NCI-H2196 (cell line): ENCODE measurements around the gene WDR36.

Experiments used
- DNase-seq: peaks from one replicate; lab custom pipeline; 2025; ENCODE audit not compliant: unreplicated experiment; lab: John Stamatoyannopoulos, UW

Gene WDR36

DNA sequence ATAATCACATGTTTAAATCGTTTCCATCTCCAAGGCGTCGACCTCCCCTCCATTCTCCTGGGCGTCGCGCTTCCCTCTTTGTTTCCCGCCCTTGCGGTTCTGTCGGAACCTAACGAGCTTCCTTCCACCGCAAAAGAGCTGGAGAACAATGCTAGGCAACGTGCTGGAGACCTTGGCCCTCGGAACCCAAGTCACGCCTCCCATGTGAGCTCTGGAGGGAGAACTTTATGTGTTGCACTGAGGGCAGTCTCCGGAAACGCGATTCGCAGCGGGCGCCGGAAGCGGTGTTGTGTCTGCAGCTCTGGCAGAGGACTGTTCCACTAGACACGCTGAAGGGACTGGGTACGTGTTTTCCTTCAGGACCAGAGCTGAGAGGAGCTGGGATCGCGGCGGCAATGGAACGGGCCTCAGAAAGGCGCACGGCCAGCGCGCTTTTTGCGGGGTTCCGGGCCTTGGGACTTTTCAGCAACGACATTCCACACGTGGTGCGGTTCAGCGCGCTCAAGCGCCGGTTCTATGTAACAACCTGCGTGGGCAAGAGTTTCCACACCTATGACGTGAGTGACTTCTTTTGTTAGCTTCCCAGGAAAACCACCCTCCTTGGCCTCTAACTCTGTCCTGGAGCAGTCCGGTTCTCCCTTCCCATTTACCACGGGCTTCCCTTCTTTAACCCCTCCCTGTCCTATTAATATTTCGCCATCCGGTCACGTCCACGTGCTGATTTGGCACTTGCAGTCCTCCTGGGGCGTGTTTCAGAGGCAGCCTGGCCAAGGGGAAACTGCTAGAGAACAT is at the start of gene WDR36:
WDR36 (plus strand) TSS at position 287 of the 792 bp plus-strand sequence; CDS start at position 396, 109 bp downstream.
- peak; percentile 93 for DNase-seq

DNA sequence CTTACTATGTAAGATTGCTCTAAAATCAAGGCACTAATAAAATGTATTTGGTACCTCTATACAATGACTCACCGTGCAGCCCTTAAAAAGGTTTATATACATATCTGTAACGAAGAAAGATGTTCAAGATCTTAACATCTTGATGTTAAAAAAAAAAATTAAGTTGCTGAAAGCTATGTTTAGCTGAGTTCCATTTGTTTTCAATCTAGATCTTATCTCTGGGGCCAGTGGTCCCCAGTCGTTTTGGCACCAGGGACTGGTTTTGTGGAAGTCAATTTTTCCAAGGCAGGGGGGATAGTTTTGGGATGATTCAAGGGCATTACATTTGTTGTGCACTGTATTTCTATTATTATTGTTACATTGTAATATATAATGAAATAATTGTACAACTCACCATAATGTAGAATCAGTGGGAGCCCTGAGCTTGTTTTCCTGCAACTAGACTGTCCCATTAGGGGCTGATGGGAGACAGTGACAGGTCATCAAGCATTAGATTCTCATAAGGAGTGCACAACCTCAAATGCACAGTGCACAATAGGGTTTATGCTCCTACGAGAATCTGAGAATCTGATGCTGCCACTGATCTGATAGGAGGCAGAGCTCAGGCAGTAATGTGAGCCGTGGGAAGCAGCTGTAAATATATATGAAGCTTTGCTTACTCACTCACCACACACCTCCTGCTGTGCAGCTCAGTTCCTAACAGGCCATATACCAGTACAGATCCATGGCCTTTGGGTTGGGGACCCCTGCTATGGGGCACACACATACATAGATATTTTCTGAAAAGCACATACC is 48.2 kb upstream of the WDR36 start:
- no peak for DNase-seq

DNA sequence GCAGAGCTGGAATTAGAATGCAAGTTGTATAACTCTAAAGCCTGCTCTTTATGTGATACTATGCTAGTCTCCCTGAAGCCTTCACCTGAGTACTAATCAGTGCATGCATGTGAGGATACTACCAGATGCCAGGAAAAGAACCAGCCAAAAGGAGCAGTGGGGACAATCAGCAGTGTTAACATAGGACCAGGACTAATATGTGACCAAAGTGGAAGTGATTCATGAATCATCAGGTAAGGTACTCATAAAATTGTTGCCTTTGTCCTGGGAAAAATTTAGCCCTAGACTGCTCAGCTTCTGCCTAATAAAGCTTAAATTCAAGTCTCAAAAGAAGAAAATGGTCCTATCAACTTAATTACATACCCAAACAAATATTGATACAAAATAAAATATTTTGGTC is 34.1 kb upstream of the WDR36 start:
- no peak for DNase-seq

DNA sequence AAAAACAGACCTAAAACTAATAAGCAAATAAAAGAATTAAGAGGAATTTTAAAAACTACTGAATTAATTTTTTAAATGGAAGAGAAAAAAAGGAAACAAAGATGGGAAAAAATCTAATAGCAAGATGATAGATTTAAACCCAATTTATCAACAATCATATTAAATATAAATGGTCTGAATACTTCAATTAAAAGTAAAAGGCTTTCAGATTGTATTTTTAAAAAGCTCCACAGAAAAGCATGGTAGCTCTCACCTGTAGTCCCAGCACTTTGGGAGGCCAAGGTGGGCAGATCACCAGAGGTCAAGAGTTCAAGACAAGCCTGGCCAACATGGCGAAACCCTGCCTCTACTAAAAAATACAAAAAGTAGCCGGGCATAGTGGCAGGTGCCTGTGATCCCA is 32.0 kb upstream of the WDR36 start:
- no peak for DNase-seq

DNA sequence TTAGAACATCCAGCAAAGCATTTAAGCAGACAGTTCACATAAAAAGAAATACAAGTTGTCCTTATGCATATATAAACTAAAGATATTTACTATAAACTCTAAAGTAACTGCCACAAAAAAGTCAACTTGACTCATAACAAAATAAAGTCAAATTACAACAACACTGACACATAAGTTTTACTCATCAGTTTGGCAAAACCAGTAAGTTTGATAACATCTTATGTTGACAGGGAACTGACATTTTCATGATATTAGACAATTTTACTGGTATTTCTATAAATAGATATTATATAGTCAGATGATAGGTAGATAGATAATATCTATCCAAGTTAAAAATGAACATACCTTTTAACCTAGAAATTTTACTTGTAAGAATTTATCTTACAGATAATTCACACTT is 30.5 kb upstream of the WDR36 start:
- DNase-seq: no peak

DNA sequence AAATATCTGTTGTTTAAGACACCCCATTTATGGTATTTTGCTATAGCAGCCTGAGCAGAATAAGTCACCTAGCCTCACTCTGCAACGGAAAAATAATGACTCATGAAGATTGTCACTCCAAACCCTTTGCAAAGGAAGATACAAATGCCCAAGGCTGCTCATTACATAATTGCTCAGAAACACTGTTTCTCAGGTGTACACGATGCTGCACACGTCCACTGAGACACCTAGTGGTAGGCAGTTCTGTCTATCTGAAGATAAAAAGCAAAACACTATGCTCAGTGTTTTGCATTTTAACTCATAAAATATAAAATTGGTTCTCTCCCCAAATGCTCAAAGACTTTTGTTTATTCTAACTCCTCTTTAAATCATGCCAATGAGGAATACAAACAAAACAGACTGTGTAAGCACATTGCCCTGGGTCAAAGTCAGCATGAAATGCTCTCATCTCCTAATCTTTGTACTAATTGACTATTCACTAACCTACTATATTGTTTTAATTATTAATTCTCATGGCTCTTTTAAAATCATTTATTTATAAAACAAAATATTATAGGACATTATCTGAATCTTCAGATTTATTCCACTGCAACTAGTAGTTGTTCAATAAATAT is 28.3 kb upstream of the WDR36 start:
- no peak for DNase-seq

DNA sequence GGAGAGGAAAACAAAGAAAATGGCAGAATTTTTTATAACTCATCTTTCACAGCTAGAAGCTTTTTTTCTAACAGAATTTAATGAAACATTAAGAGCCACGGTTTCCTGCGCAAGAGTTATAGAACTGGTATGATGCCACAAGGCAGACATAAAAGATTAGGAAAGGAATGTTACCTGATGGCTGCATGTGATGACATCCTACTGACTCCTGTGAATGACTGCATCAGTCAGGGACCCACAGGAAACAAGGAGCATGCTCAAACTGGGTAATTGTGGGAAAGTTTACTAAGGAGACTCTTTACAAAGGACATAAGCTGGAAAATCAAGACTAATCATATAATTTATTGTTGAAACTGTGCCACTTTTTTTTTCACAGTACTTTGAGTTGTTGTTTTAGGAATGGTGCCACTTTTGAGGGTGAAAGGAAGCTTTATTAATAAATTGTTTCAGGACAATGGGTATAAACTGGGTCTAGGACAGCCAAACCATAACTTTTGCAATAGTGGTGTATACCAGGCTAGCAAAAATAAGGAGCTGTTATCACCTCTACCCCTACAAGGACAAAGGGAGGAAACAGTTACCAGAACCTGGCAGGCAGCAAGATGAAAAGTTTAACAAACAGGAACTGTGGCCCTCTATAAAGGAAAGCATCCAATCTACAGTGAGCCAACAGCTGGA is 25.7 kb upstream of the WDR36 start:
- DNase-seq: no peak

DNA sequence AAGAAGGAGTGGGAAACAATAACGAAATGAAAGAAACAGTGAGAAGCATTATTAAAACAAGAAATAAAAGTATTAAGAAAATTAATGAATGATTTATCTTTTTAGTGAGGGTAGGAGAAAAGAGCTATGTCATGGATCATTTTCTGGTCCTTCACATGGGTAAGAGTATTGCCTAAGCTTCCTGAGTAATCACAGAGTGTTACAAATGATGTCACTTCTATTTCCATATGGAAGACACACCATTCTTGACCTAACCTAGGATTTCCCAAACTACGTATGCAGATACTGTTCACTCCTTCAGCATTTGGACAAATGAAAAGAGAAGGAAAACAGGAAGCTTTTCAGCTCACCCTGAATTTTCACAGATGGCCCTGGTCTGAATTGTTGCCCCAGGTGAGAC is 23.9 kb upstream of the WDR36 start:
- DNase-seq: no peak

DNA sequence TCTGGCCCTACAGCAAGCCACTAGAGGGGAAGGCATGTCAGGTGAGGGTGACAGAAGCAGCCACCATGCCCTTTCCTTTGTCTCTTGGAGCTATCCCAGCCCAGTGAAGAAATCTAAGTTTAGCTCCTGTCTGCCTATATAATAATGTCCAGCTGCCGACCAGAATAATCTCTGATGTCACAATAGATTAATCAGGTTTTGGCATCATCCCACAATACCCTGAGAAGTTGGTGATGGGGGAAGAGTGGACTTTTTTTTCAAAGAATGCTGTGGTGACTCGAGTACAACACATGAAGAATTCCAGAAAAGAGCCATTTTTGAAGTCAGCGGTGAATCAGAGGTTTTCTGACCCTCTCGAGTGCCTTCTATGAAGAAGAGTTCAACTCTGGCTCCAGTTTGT is 22.3 kb upstream of the WDR36 start:
- DNase-seq: no peak

DNA sequence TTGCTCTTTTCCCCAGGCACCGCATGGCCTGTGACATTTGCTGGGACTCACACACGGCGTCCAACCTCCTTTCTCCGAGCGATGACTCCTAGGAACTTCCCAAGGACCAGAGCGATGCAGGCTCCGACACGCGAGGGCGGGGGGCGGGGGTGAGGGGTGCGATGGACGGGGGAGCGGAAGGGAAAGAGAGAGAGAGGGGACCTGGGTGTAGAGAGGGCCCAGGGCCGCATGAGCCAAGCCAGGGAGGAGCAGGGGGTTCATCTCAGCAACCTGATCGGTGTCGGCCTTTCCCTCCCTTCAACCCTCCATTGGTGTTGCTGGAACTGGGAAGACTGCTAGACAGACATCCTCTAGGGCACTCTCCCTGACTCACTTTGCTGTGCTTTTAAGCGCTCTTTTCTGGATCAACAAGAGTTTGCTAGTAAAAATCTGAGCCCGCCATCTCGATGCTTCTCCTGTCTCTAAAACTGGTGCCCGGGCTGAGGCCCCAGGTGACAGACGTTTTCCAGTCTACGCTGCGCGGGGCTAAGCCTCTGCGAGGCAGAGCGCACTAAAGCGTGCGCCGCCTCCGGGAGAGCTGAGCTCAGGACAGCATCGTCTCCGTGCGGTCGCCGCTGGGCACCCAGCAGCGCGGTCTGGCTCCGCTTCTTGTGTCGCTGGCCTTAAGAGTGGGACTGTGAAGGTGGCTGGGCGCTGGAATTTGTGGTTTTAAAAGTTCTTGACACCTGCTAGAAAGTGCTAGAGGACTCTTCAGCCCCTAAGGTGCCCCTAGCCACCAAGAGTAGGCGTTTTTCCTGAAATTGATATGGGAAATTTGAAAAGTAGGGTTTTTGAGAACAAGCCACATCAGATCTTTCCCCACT is 21.6 kb upstream of the WDR36 start:
- DNase-seq: no peak

DNA sequence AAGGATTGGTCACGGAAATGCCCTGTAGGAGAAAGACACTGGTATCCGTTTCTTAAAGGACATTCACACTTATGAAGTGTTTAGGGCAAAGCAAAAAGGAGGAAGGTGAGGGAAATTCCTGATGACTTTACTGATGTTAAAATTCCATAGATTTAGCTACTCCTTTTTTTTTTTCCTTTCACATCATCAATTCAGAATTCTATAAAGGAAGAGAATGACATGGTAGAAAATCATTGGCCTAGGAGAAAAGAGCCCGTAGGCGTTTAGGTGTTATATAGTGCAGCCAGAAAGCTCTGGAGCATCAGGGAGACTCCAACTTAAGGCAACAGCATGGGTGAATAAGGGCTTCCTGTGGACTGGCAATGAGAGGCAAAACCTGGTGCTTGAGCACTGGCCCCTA is 20.7 kb upstream of the WDR36 start, which contains the start of gene TSLP:
TSLP (plus strand) TSS at position 301 of the 400 bp plus-strand sequence. CDS start 178 bp downstream, outside the sequence.
- no peak for DNase-seq

DNA sequence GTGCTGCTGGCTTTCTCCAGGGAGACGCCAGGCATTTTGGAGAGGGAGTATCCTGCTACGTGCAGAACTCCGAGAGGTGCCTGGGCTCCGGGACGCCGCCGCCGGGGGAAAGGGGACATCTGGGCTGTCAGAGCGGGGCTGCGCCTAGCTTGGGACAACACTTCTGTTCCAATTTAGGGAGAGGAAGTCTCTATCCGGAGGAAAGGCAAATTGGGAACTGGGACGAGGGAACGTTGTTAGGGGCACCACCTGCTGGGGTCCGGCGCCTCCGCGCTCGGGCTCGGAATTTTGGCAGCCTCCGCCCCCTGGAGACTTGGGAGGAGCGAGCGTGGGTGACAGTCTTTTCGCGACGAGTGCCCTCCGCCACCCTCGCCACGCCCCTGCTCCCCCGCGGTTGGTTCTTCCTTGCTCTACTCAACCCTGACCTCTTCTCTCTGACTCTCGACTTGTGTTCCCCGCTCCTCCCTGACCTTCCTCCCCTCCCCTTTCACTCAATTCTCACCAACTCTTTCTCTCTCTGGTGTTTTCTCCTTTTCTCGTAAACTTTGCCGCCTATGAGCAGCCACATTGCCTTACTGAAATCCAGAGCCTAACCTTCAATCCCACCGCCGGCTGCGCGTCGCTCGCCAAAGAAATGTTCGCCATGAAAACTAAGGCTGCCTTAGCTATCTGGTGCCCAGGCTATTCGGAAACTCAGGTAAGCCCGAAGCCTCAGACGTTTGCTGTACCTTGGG is 19.0 kb upstream of the WDR36 start:
- no peak for DNase-seq

DNA sequence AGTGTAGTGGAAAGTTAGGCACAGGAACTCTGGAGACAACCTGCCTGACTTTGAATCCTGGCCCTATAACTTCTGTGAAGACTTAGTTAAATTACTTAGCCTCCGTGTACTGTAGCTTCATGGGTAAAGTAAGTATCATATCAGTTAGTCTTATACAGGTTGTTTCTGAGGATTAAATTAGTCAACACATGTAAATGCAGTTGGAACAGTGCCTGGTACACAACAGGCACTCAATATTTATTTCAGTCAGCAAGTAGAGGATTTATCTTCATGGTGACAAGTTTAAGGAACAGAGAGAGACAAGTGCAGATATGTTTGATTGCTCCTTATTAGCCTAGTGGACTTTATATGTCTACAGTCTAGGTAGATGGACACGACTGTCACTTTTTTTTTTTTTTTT is 17.9 kb upstream of the WDR36 start:
- no peak for DNase-seq

DNA sequence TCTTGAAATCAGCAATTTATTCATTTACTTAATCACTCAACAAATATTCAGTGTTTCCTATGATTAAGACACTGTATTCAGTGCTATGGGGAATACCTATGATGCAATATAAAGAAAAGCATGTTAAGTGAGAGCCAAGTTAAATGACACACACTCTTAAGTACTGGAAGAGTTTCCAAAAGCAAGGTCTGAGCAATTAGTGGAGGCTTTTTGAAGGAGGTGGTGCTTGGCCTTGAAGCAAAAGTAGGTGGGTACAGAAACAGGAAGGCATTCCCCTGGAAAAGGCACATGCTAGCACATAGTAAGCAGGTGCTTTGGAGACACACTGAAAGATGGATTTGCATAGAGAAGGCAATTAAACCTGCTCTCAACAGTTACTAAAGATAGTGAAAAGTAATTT is 16.6 kb upstream of the WDR36 start:
- no peak for DNase-seq

DNA sequence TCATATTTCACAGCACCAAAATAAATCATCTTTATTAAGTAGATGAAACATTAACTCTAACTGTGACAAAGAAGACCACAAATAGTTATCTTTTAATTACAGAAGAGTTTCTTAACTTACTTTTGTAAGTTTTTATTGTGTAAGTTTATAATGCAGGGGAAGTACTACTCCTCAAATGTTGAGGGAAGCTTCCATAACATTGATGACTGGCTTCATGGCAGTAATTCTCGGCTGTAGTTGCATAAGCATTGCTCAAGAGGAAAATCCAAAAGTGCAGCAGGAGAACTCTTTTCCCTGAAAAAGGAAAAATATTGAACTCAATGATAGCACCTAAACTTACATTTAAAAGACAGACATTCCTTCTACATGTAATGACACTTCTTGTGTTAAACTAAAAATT is 16.1 kb upstream of the WDR36 start:
- DNase-seq: no peak

DNA sequence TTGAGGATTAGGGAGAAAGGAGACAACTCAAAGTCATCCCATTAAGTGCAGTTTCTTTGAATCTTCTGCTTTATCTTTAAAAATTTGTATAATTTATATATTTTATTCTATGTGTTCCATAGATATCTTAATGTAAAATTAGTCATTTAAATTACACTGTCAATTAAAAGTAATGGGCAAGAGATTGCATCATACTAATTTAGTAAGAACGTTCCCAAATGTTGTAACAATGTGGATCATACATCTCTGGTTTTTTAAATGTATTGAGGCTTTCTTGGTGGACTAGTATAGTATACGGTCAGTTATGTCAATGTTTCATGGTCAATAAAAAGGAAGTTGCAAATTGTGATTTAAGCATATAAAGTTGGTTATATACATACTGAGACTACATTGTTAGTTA is 14.5 kb upstream of the WDR36 start:
- no peak for DNase-seq

DNA sequence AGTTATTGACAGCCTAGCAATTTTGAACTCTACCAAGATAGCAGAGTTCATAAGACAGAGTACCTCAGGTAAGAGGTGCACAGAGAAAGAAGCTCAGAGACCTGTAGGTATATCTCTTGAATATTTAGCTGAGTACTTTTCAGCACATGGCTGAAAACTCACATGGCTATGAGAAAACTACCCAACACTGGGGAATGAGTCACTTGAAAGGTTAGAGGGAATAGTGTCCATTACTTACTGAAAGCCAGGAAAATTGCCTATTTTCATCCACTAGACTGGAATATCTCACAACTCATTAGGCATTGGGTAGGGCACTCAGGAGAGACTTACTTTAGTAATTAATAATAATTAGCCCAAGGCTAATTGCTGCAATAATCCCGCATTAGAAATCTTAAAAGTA is 12.3 kb upstream of the WDR36 start:
- no peak for DNase-seq

DNA sequence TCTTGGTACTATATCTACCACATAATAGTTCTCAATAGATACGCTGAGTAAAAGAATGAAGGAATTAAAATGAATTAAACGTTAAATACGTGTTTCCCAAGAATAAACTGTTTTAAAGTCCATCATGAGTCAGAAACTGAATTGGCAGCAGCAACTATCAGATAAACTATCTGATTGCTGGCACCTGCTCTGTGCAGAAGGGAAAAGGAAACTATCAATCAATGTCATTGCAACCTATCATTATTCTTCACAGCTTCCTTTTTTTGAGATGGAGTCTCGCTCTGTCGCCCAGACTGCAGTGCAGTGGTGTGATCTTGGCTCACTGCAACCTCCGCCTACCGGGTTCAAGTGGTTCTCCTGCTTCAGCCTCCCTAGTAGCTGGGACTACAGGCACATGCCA is 8.8 kb upstream of the WDR36 start:
- no peak for DNase-seq

DNA sequence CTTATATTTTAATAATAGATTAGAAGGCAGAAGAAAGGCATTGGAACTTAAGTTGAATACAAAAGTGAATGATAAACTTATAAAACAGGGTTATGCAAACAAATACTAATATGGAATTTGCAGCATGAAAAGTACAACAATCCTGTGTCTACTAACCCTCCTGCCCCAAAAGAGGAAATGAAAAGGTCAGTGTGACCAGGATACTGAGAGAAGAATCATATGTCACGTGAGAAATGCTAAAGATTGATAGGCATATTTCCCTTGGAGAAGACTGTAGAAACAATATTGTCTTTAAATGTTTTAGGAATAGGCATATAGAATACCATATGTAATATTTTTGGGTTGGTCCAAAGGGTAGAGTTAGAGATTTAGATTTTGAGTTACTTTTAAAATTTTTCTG is 3.8 kb downstream of the WDR36 start:
- no peak for DNase-seq
